GM23338 (cell line): Measurements from ENCODE around the gene BANK1. TPM values are rescaled to one million over a fixed set of nuclear protein-coding genes. Genes with fewer than 3 reads are reported as not detected.

ENCODE experiments used
- ATAC-seq: fragments of 200-7000 bp; cut with Tn5 transposase; 3 replicates; pipeline ENCODE4 v1.9.1; 2020
- DNase-seq: peaks from one replicate; pipeline ENCODE4 v3.0.0-alpha.2; 2015; ENCODE audit warnings: low spot score
- H2AFZ ChIP-seq: fragments of 200-600 bp; sonication (generic); 2 replicates; pipeline ENCODE4 v1.8.0; 2016; ENCODE audit warnings: antibody characterized with exemption, mild to moderate bottlenecking, moderate library complexity
- H3F3A ChIP-seq: fragments of 200-600 bp; sonication (generic); replicated peaks from 2 replicates; pipeline ENCODE4 v1.8.0; 2017; ENCODE audit warnings: antibody characterized with exemption, mixed run types, low read depth
- H3K27ac ChIP-seq: fragments of 200-600 bp; sonication (generic); 2 replicates; pipeline ENCODE4 v1.6.1; 2016; ENCODE audit warnings: low read depth
- H3K27me3 ChIP-seq: fragments of 200-600 bp; sonication (generic); 2 replicates; pipeline ENCODE4 v1.8.0; 2016; ENCODE audit warnings: mild to moderate bottlenecking, mixed run types, moderate library complexity; ENCODE audit not compliant: insufficient read depth
- H3K36me3 ChIP-seq: fragments of 200-600 bp; sonication (generic); 2 replicates; pipeline ENCODE4 v1.8.0; 2016; ENCODE audit warnings: mild to moderate bottlenecking; ENCODE audit not compliant: insufficient read depth
- H3K4me1 ChIP-seq: fragments of 200-600 bp; sonication (generic); 2 replicates; pipeline ENCODE4 v1.8.0; 2016; ENCODE audit warnings: mild to moderate bottlenecking, moderate library complexity; ENCODE audit not compliant: insufficient read depth
- H3K4me2 ChIP-seq: fragments of 200-600 bp; sonication (generic); 2 replicates; pipeline ENCODE4 v1.7.1; 2017; ENCODE audit warnings: mixed run types
- H3K4me3 ChIP-seq: fragments of 200-600 bp; sonication (generic); 2 replicates; pipeline ENCODE4 v1.6.1; 2016; ENCODE audit warnings: mixed run types
- H3K79me2 ChIP-seq: fragments of 200-600 bp; sonication (generic); replicated peaks from 2 replicates; pipeline ENCODE4 v1.8.0; 2017; ENCODE audit warnings: mild to moderate bottlenecking; ENCODE audit not compliant: insufficient read depth
- H3K9me2 ChIP-seq: fragments of 200-600 bp; sonication (generic); 2 replicates; pipeline ENCODE4 v1.8.0; 2017; ENCODE audit not compliant: insufficient read depth
- H4K20me1 ChIP-seq: fragments of 200-600 bp; sonication (generic); replicated peaks from 2 replicates; pipeline ENCODE4 v1.8.0; 2017; ENCODE audit warnings: mild to moderate bottlenecking; ENCODE audit not compliant: insufficient read depth
- H3K27ac Mint-ChIP-seq: 2 replicates; pipeline ENCODE4 v1.8.0; 2020; ENCODE audit warnings: inconsistent platforms, mild to moderate bottlenecking, moderate library complexity, mixed read lengths
- H3K27me3 Mint-ChIP-seq: 3 replicates; pipeline ENCODE4 v1.8.0; 2022; ENCODE audit warnings: low read depth, mild to moderate bottlenecking, moderate library complexity, mixed read lengths, inconsistent platforms; ENCODE audit not compliant: insufficient read depth, poor library complexity
- H3K36me3 Mint-ChIP-seq: 3 replicates; pipeline ENCODE4 v1.8.0; 2021; ENCODE audit warnings: low read depth, mild to moderate bottlenecking, inconsistent platforms, moderate library complexity, mixed read lengths
- H3K4me1 Mint-ChIP-seq: 3 replicates; pipeline ENCODE4 v1.8.0; 2020; ENCODE audit warnings: mild to moderate bottlenecking, inconsistent platforms, mixed read lengths
- H3K4me3 Mint-ChIP-seq: 3 replicates; pipeline ENCODE4 v1.8.0; 2021; ENCODE audit warnings: moderate library complexity, mild to moderate bottlenecking, inconsistent platforms, mixed read lengths
- H3K9me3 Mint-ChIP-seq: 3 replicates; pipeline ENCODE4 v1.8.0; 2020; ENCODE audit warnings: moderate library complexity, mild to moderate bottlenecking, inconsistent platforms, mixed read lengths
- CREB1 ChIP-seq: fragments of 250-450 bp; sonication (Bioruptor Pico); IDR thresholded peaks from 2 replicates; pipeline ENCODE4 v1.5.0; 2020; ENCODE audit warnings: low read depth, mild to moderate bottlenecking, moderate library complexity
- CTCF ChIP-seq, 2 experiments: fragments of 200-600 bp in 1 of 2; sonication (generic) in 1 of 2; conservative IDR thresholded peaks; 2 replicates each; pipeline versions ENCODE4 v1.5.1 to v1.6.1; 2016 to 2017; ENCODE audit warnings: antibody characterized with exemption in 2 of 2, low read depth in 2 of 2, mild to moderate bottlenecking in 2 of 2, moderate library complexity in 1 of 2
- ETS1 ChIP-seq: IDR thresholded peaks from 2 replicates; pipeline ENCODE4 v1.6.1; 2016; ENCODE audit warnings: antibody characterized with exemption
- EZH2 ChIP-seq: fragments of 200-600 bp; sonication (generic); IDR thresholded peaks from one replicate; pipeline ENCODE4 v1.8.0; 2017; ENCODE audit warnings: antibody characterized with exemption, mild to moderate bottlenecking, low read depth; ENCODE audit not compliant: unreplicated experiment
- EZH2phosphoT487 ChIP-seq: fragments of 200-600 bp; sonication (generic); IDR thresholded peaks from one replicate; pipeline ENCODE4 v1.8.1; 2018; ENCODE audit warnings: antibody characterized with exemption; ENCODE audit not compliant: unreplicated experiment
- JUNB ChIP-seq: IDR thresholded peaks from one replicate; pipeline ENCODE4 v1.6.1; 2016; ENCODE audit warnings: antibody characterized with exemption; ENCODE audit not compliant: unreplicated experiment
- NANOG ChIP-seq: IDR thresholded peaks from 2 replicates; pipeline ENCODE4 v1.6.1; 2016; ENCODE audit warnings: antibody characterized with exemption, borderline replicate concordance
- POLR2AphosphoS5 ChIP-seq: IDR thresholded peaks from 2 replicates; pipeline ENCODE4 v1.6.1; 2016; ENCODE audit warnings: antibody characterized with exemption, low read depth
- REST ChIP-seq: IDR thresholded peaks from one replicate; pipeline ENCODE4 v1.6.1; 2018; ENCODE audit warnings: antibody characterized with exemption; ENCODE audit not compliant: unreplicated experiment
- STAT1 ChIP-seq: IDR thresholded peaks from one replicate; pipeline ENCODE4 v1.6.1; 2016; ENCODE audit warnings: antibody characterized with exemption; ENCODE audit not compliant: unreplicated experiment
- ZNF114 ChIP-seq: fragments of 250-450 bp; sonication (Bioruptor Pico); IDR thresholded peaks from 2 replicates; pipeline ENCODE4 v1.5.0; 2020; ENCODE audit warnings: mild to moderate bottlenecking, moderate library complexity
- ZNF331 ChIP-seq: fragments of 250-450 bp; sonication (Bioruptor Pico); IDR thresholded peaks from 2 replicates; pipeline ENCODE4 v1.5.0; 2020; ENCODE audit warnings: low read depth, mild to moderate bottlenecking, moderate library complexity
- ZNF462 ChIP-seq: fragments of 250-450 bp; sonication (Bioruptor Pico); IDR thresholded peaks from 2 replicates; pipeline ENCODE4 v1.5.0; 2020; ENCODE audit warnings: mild to moderate bottlenecking, moderate library complexity
- polyA plus RNA-seq: library from polyadenylated mRNA; unstranded; fragments of >200 nt; fragmentation: Nextera tagmentation; extraction: Ambion mirVana; gene quantifications from 2 replicates; pipeline ENCODE4 v1.2.1, GENCODE V29; 2016
- total RNA-seq: library from RNA; depleted of rRNA; stranded (reverse); fragments of >200 nt; shearing (Covaris generic); gene quantifications from 2 replicates; pipeline ENCODE4 v1.2.3, GENCODE V29; 2014

The BANK1 gene
- total and polyA plus RNA-seq, 2 experiments from 2014 or later = 0.86 to 0.87 TPM

- H3K4me3 ChIP-seq = no peak overlapping the region
- no peaks in the 10 kb centered on the region for H3K4me1 ChIP-seq
- no peaks in the 10 kb centered on the region for H3K9me2 ChIP-seq
- H3K36me3 ChIP-seq = no peaks in the 10 kb centered on the region
- no peak overlapping the region for H3K27ac Mint-ChIP-seq
- ATAC-seq (no peak), DNase-seq (no peak)
- H3F3A ChIP-seq = no peaks in the 10 kb centered on the region
- H3K36me3 Mint-ChIP-seq = no peaks in the 10 kb centered on the region
- H3K4me2 ChIP-seq = no peak overlapping the region
- no peaks in the 10 kb centered on the region for H3K79me2 ChIP-seq
- H2AFZ ChIP-seq = no peak overlapping the region
- no peak overlapping the region for H3K4me3 Mint-ChIP-seq
- TF ChIP-seq CTCF (conservative IDR thresholded peaks at IDR 0.05; ENCODE audit: low read depth in 2 of 2) (no peak), POLR2AphosphoS5 (no peak), ETS1 (no peak), STAT1 (no peak), JUNB (no peak), ZNF331 (CRISPR knock-in tag) (no peak), REST (no peak), EZH2 (no peak), NANOG (no peak), ZNF462 (CRISPR knock-in tag) (no peak), EZH2phosphoT487 (no peak), ZNF114 (CRISPR knock-in tag) (no peak), CREB1 (CRISPR knock-in tag) (no peak)
- no peaks in the 10 kb centered on the region for H3K27me3 ChIP-seq
- H3K27me3 Mint-ChIP-seq = no peaks in the 10 kb centered on the region
- peaks cover 7% of the 10 kb centered on the region; the same call in 2 of the 3 replicates for H3K4me1 Mint-ChIP-seq
- H3K27ac ChIP-seq = no peak overlapping the region
- no peaks in the 10 kb centered on the region for H3K9me3 Mint-ChIP-seq
- H4K20me1 ChIP-seq = no peaks in the 10 kb centered on the region
Observed at GRCh38 chr4:101973361-101973760, 182.8 kb downstream of the BANK1 start.
